ENCODE measurements around the gene FZR1.

The FZR1 gene

DNA sequence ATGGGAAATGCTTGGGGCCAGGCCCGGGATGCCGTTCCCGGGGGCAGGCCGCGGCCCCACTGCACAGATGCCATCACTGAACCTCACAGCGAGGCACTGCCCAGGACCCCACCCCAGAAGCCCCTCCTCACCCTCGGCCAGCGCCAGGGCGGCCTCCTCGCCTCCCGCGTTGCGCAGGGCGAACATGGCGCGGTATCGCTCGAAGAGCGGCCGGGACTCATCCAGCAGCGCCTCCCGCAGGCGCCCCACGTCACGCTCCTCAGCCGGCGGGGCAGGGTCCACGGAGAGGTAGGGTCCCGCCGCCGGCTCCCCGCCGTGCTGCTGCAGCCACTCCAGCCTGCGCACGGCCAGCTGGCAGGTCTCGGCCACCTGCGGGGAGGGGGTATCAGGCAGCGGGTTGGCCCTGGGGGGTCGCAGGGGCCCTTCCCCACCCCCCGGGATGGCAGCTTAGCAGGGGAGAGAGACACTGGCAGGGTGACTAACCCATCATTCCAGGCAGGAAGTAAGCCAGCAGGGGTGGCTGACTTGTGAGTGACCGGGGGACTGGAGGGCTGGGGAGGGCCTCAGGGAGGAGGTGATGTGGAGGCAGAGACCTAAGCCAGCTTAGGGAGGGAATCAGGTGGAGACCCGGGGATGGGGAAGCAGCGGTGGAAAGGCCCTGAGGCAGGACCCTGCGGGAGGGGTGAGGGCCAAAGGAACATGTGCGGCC, 13.8 kb upstream of the FZR1 start:
- H3K56ac ChIP-seq (ENCODE audit: low read length): no peak overlapping the region
- H3K4me1 ChIP-seq (ENCODE audit: control insufficient read depth, low read depth, low read length): no peaks in the 10 kb centered on the region
- no peak overlapping the region for H2BK120ac ChIP-seq (ENCODE audit: low read depth, low read length)
- no peak overlapping the region for H4K8ac ChIP-seq (ENCODE audit: low read depth, low read length)
- H2BK5ac ChIP-seq (ENCODE audit: low read length): no peak overlapping the region
- no peak overlapping the region for H3K23ac ChIP-seq (ENCODE audit: low read length)
- no peak overlapping the region for H2AK5ac ChIP-seq (ENCODE audit: low read length)
- no peak overlapping the region for H2BK15ac ChIP-seq (replicated peaks; ENCODE audit: low read depth)
- DNase-seq: no peak
- H3K27me3 ChIP-seq (ENCODE audit: insufficient read depth, low read length, poor library complexity): no peaks in the 10 kb centered on the region
- no peak overlapping the region for H4K5ac ChIP-seq (ENCODE audit: low read length)
- no peak overlapping the region for H3K9ac ChIP-seq (ENCODE audit: low read length)
- H3K27ac ChIP-seq (ENCODE audit: low read depth, low read length): no peak overlapping the region
- peaks cover 5% of the 10 kb centered on the region for H3K36me3 ChIP-seq (ENCODE audit: control insufficient read depth, insufficient read depth, low read length)
- no peak overlapping the region for H3K4me2 ChIP-seq (ENCODE audit: low read length)
- peaks cover 2% of the 10 kb centered on the region for H3K79me1 ChIP-seq (ENCODE audit: low read length)
- peaks cover 2% of the 10 kb centered on the region for H3K79me2 ChIP-seq (ENCODE audit: control insufficient read depth, insufficient read depth, low read length)
- H3K4ac ChIP-seq (ENCODE audit: low read depth, low read length): no peak overlapping the region
- no CpG with 5 or more reads among the region's 45 CpGs for WGBS (ENCODE audit: extremely low coverage, insufficient coverage, low lambda C conversion rate)
- H3K18ac ChIP-seq (ENCODE audit: low read length): no peak overlapping the region
- H3K4me3 ChIP-seq (ENCODE audit: low read length): no peak overlapping the region

DNA sequence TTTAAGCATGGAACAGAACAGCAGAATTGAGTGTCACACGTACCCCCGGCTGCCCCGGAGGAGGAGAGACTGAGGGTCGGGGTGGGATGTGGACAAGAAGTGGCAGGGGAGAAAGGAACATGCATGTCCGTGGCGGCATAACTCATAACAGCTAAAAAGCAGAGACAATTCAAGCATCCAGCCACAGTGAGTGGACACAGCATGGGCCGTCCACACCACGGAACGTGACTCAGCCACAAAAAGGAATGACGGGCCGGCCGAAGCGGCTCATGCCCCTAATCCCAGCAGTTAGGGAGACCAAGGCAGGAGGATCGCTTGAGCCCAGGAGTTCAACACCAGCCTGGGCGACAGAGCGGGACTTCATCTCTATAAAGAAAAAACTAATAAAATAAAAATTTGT, 13.2 kb upstream of the FZR1 start:
- peaks cover 5% of the 10 kb centered on the region for H3K79me1 ChIP-seq (ENCODE audit: low read length)
- no peak overlapping the region for H3K56ac ChIP-seq (ENCODE audit: low read length)
- H4K8ac ChIP-seq (ENCODE audit: low read depth, low read length): no peak overlapping the region
- H3K4ac ChIP-seq (ENCODE audit: low read depth, low read length): no peak overlapping the region
- H3K79me2 ChIP-seq (ENCODE audit: control insufficient read depth, insufficient read depth, low read length): peaks cover 4% of the 10 kb centered on the region
- no peak overlapping the region for H3K4me3 ChIP-seq (ENCODE audit: low read length)
- no peak overlapping the region for H2BK120ac ChIP-seq (ENCODE audit: low read depth, low read length)
- H3K27ac ChIP-seq (ENCODE audit: low read depth, low read length): no peak overlapping the region
- WGBS (ENCODE audit: extremely low coverage, insufficient coverage, low lambda C conversion rate): no CpG with 5 or more reads among the region's 16 CpGs
- peaks cover 5% of the 10 kb centered on the region for H3K36me3 ChIP-seq (ENCODE audit: control insufficient read depth, insufficient read depth, low read length)
- H3K4me2 ChIP-seq (ENCODE audit: low read length): no peak overlapping the region
- DNase-seq: no peak
- H2AK5ac ChIP-seq (ENCODE audit: low read length): no peak overlapping the region
- no peaks in the 10 kb centered on the region for H3K4me1 ChIP-seq (ENCODE audit: control insufficient read depth, low read depth, low read length)
- no peaks in the 10 kb centered on the region for H3K27me3 ChIP-seq (ENCODE audit: insufficient read depth, low read length, poor library complexity)
- H3K23ac ChIP-seq (ENCODE audit: low read length): no peak overlapping the region
- no peak overlapping the region for H3K9ac ChIP-seq (ENCODE audit: low read length)
- no peak overlapping the region for H2BK5ac ChIP-seq (ENCODE audit: low read length)
- no peak overlapping the region for H4K5ac ChIP-seq (ENCODE audit: low read length)
- no peak overlapping the region for H2BK15ac ChIP-seq (replicated peaks; ENCODE audit: low read depth)
- no peak overlapping the region for H3K18ac ChIP-seq (ENCODE audit: low read length)

DNA sequence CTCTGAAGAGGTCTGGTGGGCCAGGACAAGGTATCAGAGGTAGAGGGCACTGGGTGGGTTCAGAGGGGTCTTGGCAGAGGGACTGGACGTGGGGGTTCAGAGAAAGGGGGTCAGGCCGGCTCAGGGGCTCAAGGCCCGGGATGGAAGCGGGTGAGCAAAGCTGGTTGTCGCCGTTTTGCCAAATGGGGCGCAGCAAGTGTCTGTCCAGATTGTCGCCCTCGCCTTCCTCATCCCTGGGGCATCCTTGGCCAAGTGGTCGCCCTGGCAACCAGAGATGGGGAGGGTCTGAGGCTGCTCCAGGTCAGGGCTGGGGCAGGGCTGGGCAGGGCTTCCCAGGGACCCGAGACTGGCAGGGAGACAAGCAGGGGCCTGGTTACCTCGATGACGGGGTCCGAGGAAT, 12.5 kb upstream of the FZR1 start:
- Histone ChIP-seq H3K18ac (ENCODE audit: low read length) (no peak overlapping the region), H3K23ac (ENCODE audit: low read length) (no peak overlapping the region), H4K8ac (ENCODE audit: low read depth, low read length) (no peak overlapping the region), H4K5ac (ENCODE audit: low read length) (no peak overlapping the region), H3K79me1 (ENCODE audit: low read length) (peaks cover 6% of the 10 kb centered on the region), H3K56ac (ENCODE audit: low read length) (no peak overlapping the region), H3K9ac (ENCODE audit: low read length) (no peak overlapping the region), H3K4me3 (ENCODE audit: low read length) (no peak overlapping the region), H3K27ac (ENCODE audit: low read depth, low read length) (no peak overlapping the region), H3K4ac (ENCODE audit: low read depth, low read length) (no peak overlapping the region), H3K4me1 (ENCODE audit: control insufficient read depth, low read depth, low read length) (no peaks in the 10 kb centered on the region), H2BK15ac (replicated peaks; ENCODE audit: low read depth) (no peak overlapping the region), H3K36me3 (ENCODE audit: control insufficient read depth, insufficient read depth, low read length) (peaks cover 5% of the 10 kb centered on the region), H2BK5ac (ENCODE audit: low read length) (no peak overlapping the region), H3K27me3 (ENCODE audit: insufficient read depth, low read length, poor library complexity) (no peaks in the 10 kb centered on the region), H2BK120ac (ENCODE audit: low read depth, low read length) (no peak overlapping the region), H2AK5ac (ENCODE audit: low read length) (no peak overlapping the region), H3K79me2 (ENCODE audit: control insufficient read depth, insufficient read depth, low read length) (peaks cover 5% of the 10 kb centered on the region), H3K4me2 (ENCODE audit: low read length) (no peak overlapping the region)
- WGBS (ENCODE audit: extremely low coverage, insufficient coverage, low lambda C conversion rate): no CpG with 5 or more reads among the region's 14 CpGs
- no peak for DNase-seq

DNA sequence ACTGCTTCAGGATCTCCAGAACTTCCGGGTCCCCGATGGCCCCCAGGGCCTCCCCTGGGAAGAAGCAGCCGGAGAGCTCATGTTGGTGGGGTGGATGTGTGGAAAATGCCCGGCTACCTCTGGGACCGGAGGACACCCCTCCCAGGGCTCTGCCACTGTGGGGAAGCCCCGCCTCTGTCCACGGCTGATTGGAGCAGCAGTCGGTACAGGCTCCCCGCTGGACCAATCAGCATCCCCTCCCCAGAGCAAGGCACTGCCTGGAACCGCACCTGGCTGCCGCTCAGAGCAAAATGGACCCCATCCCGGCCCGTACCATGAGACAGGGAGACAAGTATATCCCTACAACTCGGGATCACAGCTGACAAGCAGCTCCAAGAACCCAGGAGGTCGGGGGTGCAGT, 12.1 kb upstream of the FZR1 start:
- H4K8ac ChIP-seq (ENCODE audit: low read depth, low read length): no peak overlapping the region
- H3K79me2 ChIP-seq (ENCODE audit: control insufficient read depth, insufficient read depth, low read length): peaks cover 7% of the 10 kb centered on the region
- no peak overlapping the region for H3K9ac ChIP-seq (ENCODE audit: low read length)
- no peaks in the 10 kb centered on the region for H3K4me1 ChIP-seq (ENCODE audit: control insufficient read depth, low read depth, low read length)
- H2BK5ac ChIP-seq (ENCODE audit: low read length): no peak overlapping the region
- WGBS (ENCODE audit: extremely low coverage, insufficient coverage, low lambda C conversion rate): no CpG with 5 or more reads among the region's 15 CpGs
- no peak overlapping the region for H3K4ac ChIP-seq (ENCODE audit: low read depth, low read length)
- no peak overlapping the region for H3K4me3 ChIP-seq (ENCODE audit: low read length)
- H3K23ac ChIP-seq (ENCODE audit: low read length): no peak overlapping the region
- peak; percentile 59 for DNase-seq
- peaks cover 5% of the 10 kb centered on the region for H3K36me3 ChIP-seq (ENCODE audit: control insufficient read depth, insufficient read depth, low read length)
- H3K79me1 ChIP-seq (ENCODE audit: low read length): peaks cover 6% of the 10 kb centered on the region
- no peak overlapping the region for H2BK15ac ChIP-seq (replicated peaks; ENCODE audit: low read depth)
- no peak overlapping the region for H2BK120ac ChIP-seq (ENCODE audit: low read depth, low read length)
- no peak overlapping the region for H3K4me2 ChIP-seq (ENCODE audit: low read length)
- no peak overlapping the region for H3K18ac ChIP-seq (ENCODE audit: low read length)
- no peak overlapping the region for H2AK5ac ChIP-seq (ENCODE audit: low read length)
- no peaks in the 10 kb centered on the region for H3K27me3 ChIP-seq (ENCODE audit: insufficient read depth, low read length, poor library complexity)
- H4K5ac ChIP-seq (ENCODE audit: low read length): no peak overlapping the region
- no peak overlapping the region for H3K56ac ChIP-seq (ENCODE audit: low read length)
- H3K27ac ChIP-seq (ENCODE audit: low read depth, low read length): no peak overlapping the region

DNA sequence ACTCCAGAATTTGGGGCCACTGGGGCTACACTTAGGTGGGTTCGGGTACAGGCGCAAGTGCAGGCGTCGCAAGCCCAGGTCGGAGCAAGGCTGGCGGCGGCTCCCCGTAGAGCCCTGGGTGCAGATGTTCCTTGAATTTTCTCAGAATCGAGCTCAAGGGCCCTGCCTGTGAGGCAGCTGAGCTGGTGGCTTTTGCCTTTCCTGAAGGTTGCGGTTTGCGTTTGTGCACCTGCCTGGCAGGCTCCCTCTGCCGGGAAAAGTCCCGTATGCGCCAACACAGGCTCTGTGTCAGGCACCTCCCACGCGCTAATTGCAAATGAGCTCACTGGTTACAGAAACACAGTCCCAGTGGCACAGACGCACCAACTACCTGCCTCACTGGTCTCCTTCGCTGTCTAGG, 11.6 kb upstream of the FZR1 start:
- Histone ChIP-seq H3K79me2 (ENCODE audit: control insufficient read depth, insufficient read depth, low read length) (peaks cover 11% of the 10 kb centered on the region), H3K4me2 (ENCODE audit: low read length) (no peak overlapping the region), H3K27me3 (ENCODE audit: insufficient read depth, low read length, poor library complexity) (no peaks in the 10 kb centered on the region), H3K4ac (ENCODE audit: low read depth, low read length) (no peak overlapping the region), H3K56ac (ENCODE audit: low read length) (no peak overlapping the region), H3K4me3 (ENCODE audit: low read length) (no peak overlapping the region), H3K23ac (ENCODE audit: low read length) (no peak overlapping the region), H4K8ac (ENCODE audit: low read depth, low read length) (no peak overlapping the region), H2BK5ac (ENCODE audit: low read length) (no peak overlapping the region), H2BK120ac (ENCODE audit: low read depth, low read length) (no peak overlapping the region), H3K9ac (ENCODE audit: low read length) (no peak overlapping the region), H4K5ac (ENCODE audit: low read length) (no peak overlapping the region), H3K4me1 (ENCODE audit: control insufficient read depth, low read depth, low read length) (no peaks in the 10 kb centered on the region), H3K27ac (ENCODE audit: low read depth, low read length) (no peak overlapping the region), H3K36me3 (ENCODE audit: control insufficient read depth, insufficient read depth, low read length) (peaks cover 5% of the 10 kb centered on the region), H3K18ac (ENCODE audit: low read length) (no peak overlapping the region), H2BK15ac (replicated peaks; ENCODE audit: low read depth) (no peak overlapping the region), H2AK5ac (ENCODE audit: low read length) (no peak overlapping the region), H3K79me1 (ENCODE audit: low read length) (peaks cover 8% of the 10 kb centered on the region)
- no peak for DNase-seq
- WGBS (ENCODE audit: extremely low coverage, insufficient coverage, low lambda C conversion rate): no CpG with 5 or more reads among the region's 18 CpGs

Measured in mesendoderm (in vitro differentiated cells).